ENCODE measurements around the gene OR6S1. TPM values are rescaled to one million over a fixed set of nuclear protein-coding genes. Genes with fewer than 3 reads are reported as not detected.

Gene OR6S1
- total RNA-seq = not detected in 2 replicates

GRCh38 chr14:20641591-20641990, at the start of gene OR6S1:
TSS of gene OR6S1 (minus strand) at chr14:20641691. CDS start at chr14:20641691, 0 bp downstream.

DNA sequence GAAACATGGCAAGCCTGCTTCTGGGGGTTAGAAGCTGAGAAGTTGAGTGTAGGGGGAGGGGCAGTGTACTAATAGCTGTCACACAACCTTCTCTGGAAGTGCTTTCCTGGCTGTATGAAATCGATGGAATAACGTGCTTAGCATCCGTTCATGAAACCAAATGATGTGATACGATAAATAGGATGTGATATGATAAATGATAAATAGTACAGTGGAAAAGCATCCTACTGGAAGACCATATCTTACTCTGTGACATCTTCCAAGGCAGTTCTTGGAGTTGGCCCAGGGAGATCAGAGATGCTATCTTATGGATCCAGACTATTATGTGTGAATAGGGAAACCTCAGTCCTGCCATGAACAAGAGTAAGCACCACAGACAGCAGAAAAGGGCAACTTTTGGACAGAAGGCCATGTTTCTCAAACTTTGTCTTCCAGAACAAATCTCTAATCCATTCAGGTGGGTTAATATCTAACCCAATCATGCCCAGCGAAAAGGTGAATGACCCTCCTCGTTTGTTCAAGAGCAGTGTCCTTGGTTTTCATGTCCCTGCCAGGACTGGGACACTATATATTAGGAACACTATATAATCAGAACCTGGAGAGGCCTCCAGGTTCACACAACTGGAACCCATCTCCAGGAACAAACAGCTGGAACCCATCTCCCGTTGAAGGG, 46.8 kb upstream of the OR6S1 start, which contains the start of gene ANG:
ANG (plus strand) TSS at position 598 of the 673 bp plus-strand sequence. CDS start 4,801 bp downstream, outside the sequence.

GRCh38 chr14:20683891-20684661, 42.6 kb upstream of the OR6S1 start, which contains the start of gene RNASE4:
TSS of gene RNASE4 (plus strand) at chr14:20684560. CDS start at chr14:20699372, 14,812 bp downstream.

GRCh38 chr14:20591235-20591634, 50.3 kb downstream of the OR6S1 start, which contains the start of gene RNASE12:
TSS of gene RNASE12 (minus strand) at chr14:20591376. CDS start at chr14:20590723, 653 bp downstream.

Other genes starting within 250 kb of the OR6S1 start
- 23.7 and 25.5 TPM in 2 replicates for gene TEP1, start 228.2 kb downstream of the OR6S1 start, total RNA-seq
- 0.17 and 0.29 TPM in 2 replicates for gene KLHL33, start 205.5 kb downstream of the OR6S1 start, total RNA-seq
- 35.1 and 36.7 TPM in 2 replicates for gene OSGEP, start 186.9 kb downstream of the OR6S1 start, total RNA-seq
- gene APEX1, start 186.5 kb downstream of the OR6S1 start, total RNA-seq = 67.1 and 92.5 TPM in 2 replicates
- gene PIP4P1, start 180.3 kb downstream of the OR6S1 start, total RNA-seq = 26.5 and 29.4 TPM in 2 replicates
- gene PNP, start 172.3 kb downstream of the OR6S1 start, total RNA-seq = 13.4 and 24.1 TPM in 2 replicates
- 0.15 TPM in 1 of 2 replicates, not detected in the other for gene RNASE10, start 136.2 kb downstream of the OR6S1 start, total RNA-seq
- not detected in 2 replicates for gene RNASE9, start 80.6 kb downstream of the OR6S1 start, total RNA-seq
- gene RNASE11, start 53.7 kb downstream of the OR6S1 start, total RNA-seq = not detected in 2 replicates
- gene RNASE12, start 50.3 kb downstream of the OR6S1 start, total RNA-seq = not detected in 2 replicates
- gene RNASE4, start 42.9 kb upstream of the OR6S1 start, total RNA-seq = 26.6 and 29.3 TPM in 2 replicates
- gene ANG, start 47.1 kb upstream of the OR6S1 start, total RNA-seq = 6.7 and 7.3 TPM in 2 replicates
- not detected in 2 replicates for gene EDDM3A, start 104.2 kb upstream of the OR6S1 start, total RNA-seq
- gene EDDM3B, start 126.7 kb upstream of the OR6S1 start, total RNA-seq = not detected in 2 replicates
- gene RNASE6, start 139.6 kb upstream of the OR6S1 start, total RNA-seq = not detected in 2 replicates
- not detected in 2 replicates for gene RNASE1, start 161.2 kb upstream of the OR6S1 start, total RNA-seq
- gene RNASE3, start 249.7 kb upstream of the OR6S1 start, total RNA-seq = not detected in 2 replicates

Measured in smooth muscle cell of trachea (primary cell).